ENCODE results near the gene GDAP1L1. TPM values are rescaled to one million over a fixed set of nuclear protein-coding genes. Genes with fewer than 3 reads are reported as not detected.
"Not testable (repeated sequence)": the region's sequence is repeated elsewhere in the genome, so short reads cannot be mapped to it uniquely, and the experiment has no call there.

Gene GDAP1L1
- total and polyA plus RNA-seq, 4 donors = not detected

- WGBS, 2 donors = 61 to 62% methylated on average over 7 of the region's 7 CpGs
- H3K4me3 ChIP-seq (ENCODE audit: low read length in 2 of 2) = no peak overlapping the region
- H3K4me1 ChIP-seq (ENCODE audit: control insufficient read depth in 1 of 2, insufficient read depth in 2 of 2, low read length in 2 of 2) = no peaks in the 10 kb centered on the region
- no peak overlapping the region for H3K27ac ChIP-seq (ENCODE audit: low read depth in 1 of 2, low read length in 2 of 2)
- H3K9me3 ChIP-seq (ENCODE audit: control insufficient read depth, low read length) = no peaks in the 10 kb centered on the region
- intact Hi-C loops (cut with DNase I) = no loop called here
- no peaks in the 10 kb centered on the region for H3K27me3 ChIP-seq (ENCODE audit: control insufficient read depth in 1 of 2, insufficient read depth in 2 of 2, low read length in 1 of 2)
- H3K36me3 ChIP-seq (ENCODE audit: control insufficient read depth in 1 of 2, insufficient read depth in 2 of 2, low read length in 1 of 2) = peaks cover 0 to 2% of the 10 kb centered on the region in 2 donors
- no peak for DNase-seq
- no peak for ATAC-seq (ENCODE audit: low FRiP score)
Observed at GRCh38 chr20:44222633-44223368, 24.3 kb upstream of the GDAP1L1 start.

- intact Hi-C loops (cut with DNase I) = no loop called here
- H3K36me3 ChIP-seq (ENCODE audit: control insufficient read depth in 1 of 2, insufficient read depth in 2 of 2, low read length in 1 of 2) = peaks cover 0 to 2% of the 10 kb centered on the region in 2 donors
- H3K27ac ChIP-seq (ENCODE audit: low read depth in 1 of 2, low read length in 2 of 2) = no peak overlapping the region
- H3K27me3 ChIP-seq (ENCODE audit: control insufficient read depth in 1 of 2, insufficient read depth in 2 of 2, low read length in 1 of 2) = no peaks in the 10 kb centered on the region
- ATAC-seq (ENCODE audit: low FRiP score) (no peak), DNase-seq (no peak)
- 85 to 89% methylated on average over 5 of the region's 5 CpGs for WGBS, 2 donors
- no peak overlapping the region for H3K4me3 ChIP-seq (ENCODE audit: low read length in 2 of 2)
- H3K4me1 ChIP-seq (ENCODE audit: control insufficient read depth in 1 of 2, insufficient read depth in 2 of 2, low read length in 2 of 2) = no peaks in the 10 kb centered on the region
- H3K9me3 ChIP-seq (ENCODE audit: control insufficient read depth, low read length) = no peaks in the 10 kb centered on the region
Observed at GRCh38 chr20:44223721-44224120, 23.4 kb upstream of the GDAP1L1 start.

- Histone ChIP-seq H3K36me3 (ENCODE audit: control insufficient read depth in 1 of 2, insufficient read depth in 2 of 2, low read length in 1 of 2) (peaks cover 0 to 2% of the 10 kb centered on the region in 2 donors), H3K9me3 (ENCODE audit: control insufficient read depth, low read length) (no peaks in the 10 kb centered on the region), H3K4me1 (ENCODE audit: control insufficient read depth in 1 of 2, insufficient read depth in 2 of 2, low read length in 2 of 2) (no peaks in the 10 kb centered on the region), H3K4me3 (ENCODE audit: low read length in 2 of 2) (no peak overlapping the region), H3K27ac (ENCODE audit: low read depth in 1 of 2, low read length in 2 of 2) (no peak overlapping the region), H3K27me3 (ENCODE audit: control insufficient read depth in 1 of 2, insufficient read depth in 2 of 2, low read length in 1 of 2) (no peaks in the 10 kb centered on the region)
- ATAC-seq (ENCODE audit: low FRiP score) = no peak
- 90 to 91% methylated on average over 5 of the region's 5 CpGs for WGBS, 2 donors
- intact Hi-C loops (cut with DNase I) = no loop called here
- DNase-seq = no peak
Observed at GRCh38 chr20:44224637-44225036, 22.5 kb upstream of the GDAP1L1 start.

- Histone ChIP-seq H3K27me3 (ENCODE audit: control insufficient read depth in 1 of 2, insufficient read depth in 2 of 2, low read length in 1 of 2) (no peaks in the 10 kb centered on the region), H3K27ac (ENCODE audit: low read depth in 1 of 2, low read length in 2 of 2) (no peak overlapping the region), H3K4me3 (ENCODE audit: low read length in 2 of 2) (no peak overlapping the region), H3K36me3 (ENCODE audit: control insufficient read depth in 1 of 2, insufficient read depth in 2 of 2, low read length in 1 of 2) (peaks cover 0 to 2% of the 10 kb centered on the region in 2 donors), H3K4me1 (ENCODE audit: control insufficient read depth in 1 of 2, insufficient read depth in 2 of 2, low read length in 2 of 2) (no peaks in the 10 kb centered on the region), H3K9me3 (ENCODE audit: control insufficient read depth, low read length) (no peaks in the 10 kb centered on the region)
- 50 to 57% methylated on average over 17 of the region's 17 CpGs for WGBS, 2 donors
- intact Hi-C loops (cut with DNase I) = no loop called here
- ATAC-seq (ENCODE audit: low FRiP score) (no peak), DNase-seq (no peak)
Observed at GRCh38 chr20:44228465-44229258, 18.4 kb upstream of the GDAP1L1 start.

GRCh38 chr20:44231193-44231592 lies 15.9 kb upstream of the GDAP1L1 start:
- Histone ChIP-seq H3K4me1 (ENCODE audit: control insufficient read depth in 1 of 2, insufficient read depth in 2 of 2, low read length in 2 of 2) (no peaks in the 10 kb centered on the region), H3K36me3 (ENCODE audit: control insufficient read depth in 1 of 2, insufficient read depth in 2 of 2, low read length in 1 of 2) (peaks cover 0 to under 1% of the 10 kb centered on the region in 2 donors), H3K27me3 (ENCODE audit: control insufficient read depth in 1 of 2, insufficient read depth in 2 of 2, low read length in 1 of 2) (no peaks in the 10 kb centered on the region), H3K9me3 (ENCODE audit: control insufficient read depth, low read length) (no peaks in the 10 kb centered on the region), H3K4me3 (ENCODE audit: low read length in 2 of 2) (no peak overlapping the region), H3K27ac (ENCODE audit: low read depth in 1 of 2, low read length in 2 of 2) (no peak overlapping the region)
- ATAC-seq (ENCODE audit: low FRiP score) = no peak
- intact Hi-C loops (cut with DNase I) = no loop called here
- no peak for DNase-seq
- WGBS, 2 donors = 84 to 86% methylated on average over 7 of the region's 7 CpGs

- H3K36me3 ChIP-seq (ENCODE audit: control insufficient read depth in 1 of 2, insufficient read depth in 2 of 2, low read length in 1 of 2) = no peaks in the 10 kb centered on the region
- no peak overlapping the region for H3K27ac ChIP-seq (ENCODE audit: low read depth in 1 of 2, low read length in 2 of 2)
- no peaks in the 10 kb centered on the region for H3K27me3 ChIP-seq (ENCODE audit: control insufficient read depth in 1 of 2, insufficient read depth in 2 of 2, low read length in 1 of 2)
- no peaks in the 10 kb centered on the region for H3K9me3 ChIP-seq (ENCODE audit: control insufficient read depth, low read length)
- 70 to 78% methylated on average over 10 of the region's 10 CpGs for WGBS, 2 donors
- no peak overlapping the region for H3K4me3 ChIP-seq (ENCODE audit: low read length in 2 of 2)
- DNase-seq (no peak), ATAC-seq (ENCODE audit: low FRiP score) (no peak)
- H3K4me1 ChIP-seq (ENCODE audit: control insufficient read depth in 1 of 2, insufficient read depth in 2 of 2, low read length in 2 of 2) = no peaks in the 10 kb centered on the region
- intact Hi-C loops (cut with DNase I) = no loop called here
Observed at GRCh38 chr20:44231713-44232468, 15.2 kb upstream of the GDAP1L1 start.

- H3K4me1 ChIP-seq (ENCODE audit: control insufficient read depth in 1 of 2, insufficient read depth in 2 of 2, low read length in 2 of 2); H3K36me3 ChIP-seq (ENCODE audit: control insufficient read depth in 1 of 2, insufficient read depth in 2 of 2, low read length in 1 of 2); H3K9me3 ChIP-seq (ENCODE audit: control insufficient read depth, low read length); ATAC-seq (ENCODE audit: low FRiP score); DNase-seq; H3K27me3 ChIP-seq (ENCODE audit: control insufficient read depth in 1 of 2, insufficient read depth in 2 of 2, low read length in 1 of 2); H3K27ac ChIP-seq (ENCODE audit: low read depth in 1 of 2, low read length in 2 of 2); intact Hi-C loops (cut with DNase I); H3K4me3 ChIP-seq (ENCODE audit: low read length in 2 of 2): not testable (repeated sequence)
- 96 to 99% methylated on average over 4 of the region's 4 CpGs for WGBS, 2 donors
Observed at GRCh38 chr20:44232469-44232856, 14.6 kb upstream of the GDAP1L1 start.

- no peak overlapping the region for H3K27ac ChIP-seq (ENCODE audit: low read depth in 1 of 2, low read length in 2 of 2)
- H3K36me3 ChIP-seq (ENCODE audit: control insufficient read depth in 1 of 2, insufficient read depth in 2 of 2, low read length in 1 of 2) = no peaks in the 10 kb centered on the region
- no peaks in the 10 kb centered on the region for H3K4me1 ChIP-seq (ENCODE audit: control insufficient read depth in 1 of 2, insufficient read depth in 2 of 2, low read length in 2 of 2)
- WGBS, 2 donors = 89 to 90% methylated on average over 6 of the region's 6 CpGs
- no peaks in the 10 kb centered on the region for H3K27me3 ChIP-seq (ENCODE audit: control insufficient read depth in 1 of 2, insufficient read depth in 2 of 2, low read length in 1 of 2)
- ATAC-seq (ENCODE audit: low FRiP score) = no peak
- intact Hi-C loops (cut with DNase I) = no loop called here
- no peak for DNase-seq
- no peaks in the 10 kb centered on the region for H3K9me3 ChIP-seq (ENCODE audit: control insufficient read depth, low read length)
- no peak overlapping the region for H3K4me3 ChIP-seq (ENCODE audit: low read length in 2 of 2)
Observed at GRCh38 chr20:44233436-44234016, 13.6 kb upstream of the GDAP1L1 start.
